ENCODE measurements around the gene AKAP10.
A peak's percentile ranks its signal among the peaks of the same experiment; 100 is the strongest.

Gene AKAP10

GRCh38 chr17:19996502-19996901 is 18.9 kb upstream of the AKAP10 start (continued):
- TF ChIP-seq ZNF549 (tag by site-specific recombination; IDR thresholded peaks at IDR 0.05): no peak
- no peak for TF ChIP-seq ZNF747 (tag by site-specific recombination; IDR thresholded peaks at IDR 0.05)
- TF ChIP-seq ZNF366 (tag by site-specific recombination; conservative IDR thresholded peaks at IDR 0.05): no peak
- TF ChIP-seq PRDM4 (tag by site-specific recombination; IDR thresholded peaks at IDR 0.05): no peak
- TF ChIP-seq ZBTB11 (tag by site-specific recombination; conservative IDR thresholded peaks at IDR 0.05; ENCODE audit: low read depth): no peak
- no peak for TF ChIP-seq ZNF19 (tag by site-specific recombination; IDR thresholded peaks at IDR 0.05; ENCODE audit: low read depth)
- TF ChIP-seq BCL6B (tag by site-specific recombination; IDR thresholded peaks at IDR 0.05): no peak
- 0 out of 2 replicates have a peak, but pooled peaks have one; percentile 23 for TF ChIP-seq KLF9 (tag by site-specific recombination; IDR thresholded peaks at IDR 0.05; ENCODE audit: low read depth)
- no peak for TF ChIP-seq ZNF488 (tag by site-specific recombination; IDR thresholded peaks at IDR 0.05)
- no peak for TF ChIP-seq ZNF623 (tag by site-specific recombination; IDR thresholded peaks at IDR 0.05)
- peak; percentile 43 for TF ChIP-seq GLIS2 (tag by site-specific recombination; IDR thresholded peaks at IDR 0.05)
- no peak for TF ChIP-seq ZNF37A (tag by site-specific recombination; IDR thresholded peaks at IDR 0.05)
- no peak for TF ChIP-seq GLI4 (tag by site-specific recombination; IDR thresholded peaks at IDR 0.05)
- TF ChIP-seq ZSCAN23 (tag by site-specific recombination; IDR thresholded peaks at IDR 0.05): no peak
- TF ChIP-seq REST (tag by site-specific recombination; IDR thresholded peaks at IDR 0.05): peak; percentile 90
- TF ChIP-seq MZF1 (tag by site-specific recombination; IDR thresholded peaks at IDR 0.05; ENCODE audit: borderline replicate concordance): no peak
- no peak for TF ChIP-seq ZNF148 (tag by site-specific recombination; IDR thresholded peaks at IDR 0.05; ENCODE audit: borderline replicate concordance)
- no peak for TF ChIP-seq CTCF (tag by site-specific recombination; IDR thresholded peaks at IDR 0.05)
- TF ChIP-seq SP2 (tag by site-specific recombination; IDR thresholded peaks at IDR 0.05): peak; percentile 38; the same call in 1 of the 2 replicates
- no peak for TF ChIP-seq TCF7L2 (IDR thresholded peaks at IDR 0.05; ENCODE audit: borderline replicate concordance, low read depth, low read length)
- TF ChIP-seq ZNF514 (tag by site-specific recombination; IDR thresholded peaks at IDR 0.05): no peak
- TF ChIP-seq KLF8 (tag by site-specific recombination; IDR thresholded peaks at IDR 0.05): no peak
- TF ChIP-seq OVOL3 (tag by site-specific recombination; IDR thresholded peaks at IDR 0.05): no peak

Measured in HEK293 (cell line).